Coronary artery (tissue), 2 donors: Measurements from ENCODE around the gene EFCAB5.
"Not testable (repeated sequence)": the region's sequence is repeated elsewhere in the genome, so short reads cannot be mapped to it uniquely, and the experiment has no call there.

Source experiments
- DNase-seq: peaks from one replicate; pipeline ENCODE4 v3.0.0-alpha.2; 2017; ENCODE audit warnings: low spot score
- H3K27ac ChIP-seq, 2 donors: fragments of 200-600 bp; sonication (generic); one replicate each; pipeline ENCODE4 v1.5.1; 2016 to 2019
- H3K4me3 ChIP-seq: fragments of 200-600 bp; sonication (generic); 2 replicates; pipeline ENCODE4 v1.5.1; 2016; ENCODE audit warnings: mild to moderate bottlenecking, moderate library complexity
- TF ChIP-seq, protein P1 (sequence below): fragments of 200-600 bp; sonication (generic); IDR thresholded peaks from one replicate; pipeline ENCODE4 v1.5.1; 2019; ENCODE audit warnings: antibody characterized with exemption

The EFCAB5 gene

DNA sequence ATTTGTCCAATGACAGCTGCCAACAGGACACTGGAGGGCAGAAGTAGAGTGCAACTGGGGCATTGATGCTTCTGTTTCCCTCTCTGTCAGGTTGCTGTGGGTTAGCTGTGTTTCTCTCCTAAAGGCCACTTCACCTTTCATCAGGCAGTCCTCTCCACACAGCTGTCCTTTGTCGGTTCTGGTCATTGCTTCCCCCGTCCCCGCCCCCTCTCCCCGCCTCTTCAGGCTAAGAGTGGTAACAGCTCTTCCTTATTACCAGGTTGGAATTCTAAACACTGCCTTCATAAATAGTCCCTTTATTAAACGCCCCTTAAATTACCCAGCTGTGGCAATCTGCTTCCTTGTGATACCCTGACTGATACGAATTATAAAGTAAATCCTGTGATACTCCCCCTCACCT, 143.4 kb downstream of the EFCAB5 start:
- no peak overlapping the region for H3K4me3 ChIP-seq
- no peak overlapping the region for H3K27ac ChIP-seq
- DNase-seq, result no peak
- TF ChIP-seq, protein P1, sequence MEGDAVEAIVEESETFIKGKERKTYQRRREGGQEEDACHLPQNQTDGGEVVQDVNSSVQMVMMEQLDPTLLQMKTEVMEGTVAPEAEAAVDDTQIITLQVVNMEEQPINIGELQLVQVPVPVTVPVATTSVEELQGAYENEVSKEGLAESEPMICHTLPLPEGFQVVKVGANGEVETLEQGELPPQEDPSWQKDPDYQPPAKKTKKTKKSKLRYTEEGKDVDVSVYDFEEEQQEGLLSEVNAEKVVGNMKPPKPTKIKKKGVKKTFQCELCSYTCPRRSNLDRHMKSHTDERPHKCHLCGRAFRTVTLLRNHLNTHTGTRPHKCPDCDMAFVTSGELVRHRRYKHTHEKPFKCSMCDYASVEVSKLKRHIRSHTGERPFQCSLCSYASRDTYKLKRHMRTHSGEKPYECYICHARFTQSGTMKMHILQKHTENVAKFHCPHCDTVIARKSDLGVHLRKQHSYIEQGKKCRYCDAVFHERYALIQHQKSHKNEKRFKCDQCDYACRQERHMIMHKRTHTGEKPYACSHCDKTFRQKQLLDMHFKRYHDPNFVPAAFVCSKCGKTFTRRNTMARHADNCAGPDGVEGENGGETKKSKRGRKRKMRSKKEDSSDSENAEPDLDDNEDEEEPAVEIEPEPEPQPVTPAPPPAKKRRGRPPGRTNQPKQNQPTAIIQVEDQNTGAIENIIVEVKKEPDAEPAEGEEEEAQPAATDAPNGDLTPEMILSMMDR, result no peak

DNA sequence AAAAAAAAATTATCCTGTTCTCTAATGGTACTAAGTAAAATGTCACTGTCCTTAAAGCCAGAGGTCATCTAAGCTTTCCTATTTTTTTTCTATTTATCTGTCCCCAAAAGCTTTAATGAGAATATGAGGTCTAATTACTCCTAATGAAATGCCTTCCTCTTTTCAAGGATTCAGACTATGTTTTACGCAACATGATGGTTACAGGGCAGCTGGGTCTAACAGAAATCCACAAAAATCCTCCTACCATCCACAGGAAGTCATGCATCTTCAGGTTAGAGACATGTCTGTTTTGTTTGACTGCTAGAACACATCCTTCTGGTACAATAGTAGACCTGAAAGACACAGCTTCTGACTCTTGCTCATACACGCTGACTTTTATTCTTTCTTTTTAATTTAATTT, 145.5 kb downstream of the EFCAB5 start:
- TF ChIP-seq, protein P1, result no peak
- H3K27ac ChIP-seq, result no peak overlapping the region
- H3K4me3 ChIP-seq, result no peak overlapping the region
- DNase-seq, result no peak

DNA sequence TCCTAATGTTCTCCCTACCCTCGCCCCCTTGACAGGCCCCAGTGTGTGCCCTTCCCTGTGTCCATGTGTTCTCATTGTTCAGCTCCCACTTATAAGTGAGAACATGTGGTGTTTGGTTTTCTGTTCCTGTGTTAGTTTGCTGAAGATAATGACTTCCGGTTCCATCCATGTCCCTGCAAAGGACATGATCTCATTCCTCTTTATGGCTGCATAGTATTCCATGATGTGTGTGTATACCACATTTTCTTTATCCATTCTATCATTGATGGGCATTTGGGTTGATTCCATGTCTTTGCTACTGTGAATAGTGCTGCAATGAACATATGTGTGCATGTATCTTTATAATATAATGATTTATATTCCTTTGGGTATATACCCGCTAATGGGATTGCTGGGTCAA, 146.0 kb downstream of the EFCAB5 start:
- DNase-seq, H3K4me3 ChIP-seq: not testable (repeated sequence)

DNA sequence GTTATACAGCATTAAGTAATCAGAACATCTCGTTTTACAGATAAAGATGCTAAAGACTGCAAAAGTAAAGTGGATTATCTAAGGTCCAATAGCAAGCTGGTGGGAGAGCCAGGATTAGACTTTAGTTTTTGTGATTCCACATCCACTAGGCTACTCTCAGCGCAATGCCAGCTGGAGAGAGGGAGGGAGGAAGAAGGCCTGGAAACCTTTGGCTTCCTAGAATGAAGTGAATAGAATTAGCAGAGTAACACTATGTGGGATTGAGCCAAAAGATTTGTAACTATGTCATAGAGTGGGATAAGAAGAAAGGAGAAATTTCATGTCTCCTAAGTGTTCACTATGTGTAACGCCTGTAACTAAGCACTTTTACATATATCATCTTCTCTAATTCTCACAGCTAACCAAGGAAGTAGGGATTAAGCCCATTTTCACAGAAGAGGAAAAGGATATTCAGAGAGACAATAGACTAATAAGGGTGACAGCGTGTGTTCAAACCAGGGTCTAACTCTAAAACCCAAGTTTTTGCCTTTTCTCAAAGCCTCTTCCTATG, 149.8 kb downstream of the EFCAB5 start:
- Histone ChIP-seq H3K4me3 (no peak overlapping the region), H3K27ac (no peak overlapping the region)
- TF ChIP-seq, protein P1, result no peak
- DNase-seq, result no peak

More for the DNA sequence above, 146.0 kb downstream of the EFCAB5 start:
- H3K27ac ChIP-seq, result not testable (repeated sequence)

DNA sequence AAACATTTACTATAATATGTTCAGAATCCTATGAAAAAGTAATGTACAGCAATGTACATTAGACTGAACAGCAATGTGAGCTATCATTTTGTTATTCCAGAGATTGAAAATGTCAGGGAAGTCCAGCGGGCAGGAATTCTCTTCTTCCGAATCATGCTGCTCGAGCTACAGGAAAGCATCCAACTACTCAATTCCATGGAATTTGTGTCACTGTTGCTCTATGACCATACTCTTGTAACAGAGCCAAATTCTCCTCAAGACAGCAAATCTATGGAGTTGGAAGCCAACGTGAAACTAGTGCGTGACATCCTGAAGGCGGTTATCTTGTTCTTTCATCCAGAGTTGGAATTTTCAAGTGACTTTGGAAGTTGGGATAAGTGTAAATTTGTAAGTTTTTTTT, 150.3 kb downstream of the EFCAB5 start:
- Histone ChIP-seq H3K4me3 (no peak overlapping the region), H3K27ac (no peak overlapping the region)
- DNase-seq, result no peak
- TF ChIP-seq, protein P1, result no peak

DNA sequence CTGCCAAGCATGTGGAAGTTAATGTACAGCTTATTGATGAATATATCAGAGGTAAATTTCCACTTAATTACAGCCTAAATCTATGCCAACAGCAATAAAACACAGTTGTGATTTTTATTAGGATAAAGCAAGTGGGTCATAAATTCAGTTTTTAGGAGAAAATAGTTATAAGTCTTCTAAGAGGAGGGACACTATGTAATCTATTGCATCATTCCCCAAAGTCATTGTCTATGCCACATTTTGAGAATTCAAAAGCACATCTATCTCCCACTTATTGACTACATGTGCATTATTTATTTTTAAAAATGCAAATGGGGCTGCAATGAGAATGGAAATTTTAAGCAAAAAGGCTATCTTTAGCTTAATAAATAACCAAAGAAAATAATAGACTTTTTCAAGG, 151.5 kb downstream of the EFCAB5 start:
- no peak for DNase-seq
- Histone ChIP-seq H3K27ac (no peak overlapping the region), H3K4me3 (no peak overlapping the region)
- TF ChIP-seq, protein P1, result no peak

DNA sequence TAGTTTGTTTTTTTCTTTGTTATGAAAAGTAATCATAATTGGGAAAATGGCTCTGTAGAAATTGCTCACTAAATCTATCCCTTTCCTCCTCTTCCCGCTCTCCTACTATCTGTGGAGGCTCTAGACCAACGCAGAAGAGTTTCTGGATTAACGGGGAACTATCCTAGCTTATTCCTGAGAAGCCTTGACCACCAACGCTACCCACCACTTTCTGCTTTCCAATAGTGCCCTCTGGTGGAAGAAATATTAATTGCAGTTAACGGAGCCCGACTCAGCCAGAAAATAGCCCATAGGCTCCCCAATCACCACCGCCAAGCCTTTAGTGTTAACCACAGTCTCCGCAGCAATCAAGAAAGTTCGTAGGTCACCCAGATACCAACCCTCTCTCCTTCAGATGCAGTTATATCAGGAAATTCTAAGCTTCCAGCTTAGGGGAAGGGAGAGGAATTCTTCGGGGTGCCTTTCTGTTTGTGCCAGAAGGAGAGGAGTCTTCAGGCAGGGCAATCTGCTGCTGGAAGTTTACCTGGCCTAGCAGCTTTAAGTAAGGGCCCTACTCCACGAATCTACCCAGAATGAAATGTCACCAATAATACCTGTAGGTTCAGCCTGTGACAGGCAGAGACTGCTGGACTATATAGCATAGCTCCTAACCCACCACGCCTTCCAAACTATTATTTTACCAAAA, 152.2 kb downstream of the EFCAB5 start:
- no peak overlapping the region for H3K27ac ChIP-seq
- H3K4me3 ChIP-seq, result no peak overlapping the region
- TF ChIP-seq, protein P1, result peak; percentile 85
- no peak for DNase-seq
